Right hindlimb (tissue), 1 donor: ENCODE data around the gene KASH5.
A peak's percentile ranks its signal among the peaks of the same experiment; 100 is the strongest.

Experiments used
- DNase-seq: peaks from one replicate; pipeline ENCODE4 v3.0.0-alpha.2; 2018

Gene KASH5

GRCh38 chr19:49387936-49388372 lies at the start of gene KASH5:
Gene KASH5 (plus strand): TSS chr19:49388249. CDS start chr19:49390884, 2,635 bp downstream.
- peak; percentile 73 for DNase-seq

- DNase-seq, result peak; percentile 61
Measured at GRCh38 chr19:49338691-49339300, 49.3 kb upstream of the KASH5 start.

- DNase-seq, result peak; percentile 93
Measured at GRCh38 chr19:49339301-49340068, 48.6 kb upstream of the KASH5 start.

GRCh38 chr19:49340069-49340864 lies 47.8 kb upstream of the KASH5 start:
- peak; percentile 68 for DNase-seq

- DNase-seq, result no peak
Measured at GRCh38 chr19:49340865-49341718, 47.0 kb upstream of the KASH5 start.

GRCh38 chr19:49342291-49342721 lies 45.7 kb upstream of the KASH5 start:
- peak; percentile 13 for DNase-seq

GRCh38 chr19:49343123-49343522 lies 44.9 kb upstream of the KASH5 start:
- DNase-seq, result peak; percentile 18

GRCh38 chr19:49344505-49345423 lies 43.3 kb upstream of the KASH5 start:
- peak; percentile 5 for DNase-seq

GRCh38 chr19:49347191-49347590 lies 40.9 kb upstream of the KASH5 start:
- no peak for DNase-seq

- DNase-seq, result no peak
Measured at GRCh38 chr19:49347835-49348234, 40.2 kb upstream of the KASH5 start.

GRCh38 chr19:49348305-49349189 lies 39.5 kb upstream of the KASH5 start:
- DNase-seq, result no peak

- no peak for DNase-seq
Measured at GRCh38 chr19:49349567-49349966, 38.5 kb upstream of the KASH5 start.

GRCh38 chr19:49355909-49356353 lies 32.1 kb upstream of the KASH5 start:
- DNase-seq, result peak; percentile 69

- no peak for DNase-seq
Measured at GRCh38 chr19:49356382-49356781, 31.7 kb upstream of the KASH5 start.

GRCh38 chr19:49357186-49357585 lies 30.9 kb upstream of the KASH5 start:
- no peak for DNase-seq

- DNase-seq, result peak; percentile 32
Measured at GRCh38 chr19:49359851-49360820, 27.9 kb upstream of the KASH5 start.

GRCh38 chr19:49361438-49362047 lies 26.5 kb upstream of the KASH5 start:
- DNase-seq, result peak; percentile 92
